ENCODE measurements around the gene ATP8A2. TPM values are rescaled to one million over a fixed set of nuclear protein-coding genes. Genes with fewer than 3 reads are reported as not detected.

The ATP8A2 gene
- total RNA-seq, 1 experiment from 2014 or later = not detected

DNA sequence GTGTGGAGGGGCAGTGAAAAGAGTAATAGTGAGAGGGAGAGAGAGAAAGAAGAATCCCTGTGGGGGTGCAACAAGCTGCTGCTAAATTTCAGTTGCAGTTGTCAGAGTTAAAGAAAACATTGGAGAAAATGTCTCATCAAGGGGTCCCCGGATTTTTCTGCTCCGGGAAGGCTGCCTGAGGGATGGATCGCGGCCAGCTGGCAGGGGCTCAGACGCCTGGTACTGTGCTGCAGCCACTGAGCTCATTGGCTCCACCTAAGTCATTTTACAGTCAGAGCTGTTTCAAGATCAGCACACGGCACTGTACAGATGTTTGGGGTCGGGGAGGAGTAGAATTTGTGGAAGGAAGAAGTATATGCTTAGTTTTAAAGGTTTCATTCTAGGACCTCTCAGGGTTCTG lies 573.8 kb downstream of the ATP8A2 start:
- no TSS peak for BruUV-seq (replicated peaks)
- Histone ChIP-seq H3K4me1 (ENCODE audit: control insufficient read depth, insufficient read depth, low read length) (no peaks in the 10 kb centered on the region), H3K27ac (ENCODE audit: low read length) (no peak overlapping the region), H3K27me3 (ENCODE audit: control insufficient read depth, insufficient read depth, low read length) (no peaks in the 10 kb centered on the region), H3K9me3 (ENCODE audit: control insufficient read depth, insufficient read depth, low read depth, low read length) (no peaks in the 10 kb centered on the region), H3K36me3 (ENCODE audit: control insufficient read depth, insufficient read depth, low read length) (no peaks in the 10 kb centered on the region), H3K4me3 (ENCODE audit: low read depth in 2 of 2, low read length in 2 of 2) (no peak overlapping the region)
- ATAC-seq (no peak), DNase-seq (ENCODE audit: low read depth, low spot score) (no peak)
- CTCF ChIA-PET = no interaction called here
- in situ Hi-C loops (cut with HindIII; ENCODE audit: low pct_unique_long_range_greater_than_20kb, low sequenced_read_pairs) (no loop called here), intact Hi-C loops (cut with micrococcal nuclease; ENCODE audit: unreplicated experiment) (no loop called here)
- TF ChIP-seq TCF7L2 (IDR thresholded peaks at IDR 0.05; ENCODE audit: low read depth, low read length) (no peak), SIN3A (IDR thresholded peaks at IDR 0.05; ENCODE audit: borderline replicate concordance, insufficient read depth, low read depth, low read length) (no peak), POLR2AphosphoS5 (IDR thresholded peaks at IDR 0.05; ENCODE audit: low read depth, low read length) (no peak)
- TF ChIP-seq, protein P1, sequence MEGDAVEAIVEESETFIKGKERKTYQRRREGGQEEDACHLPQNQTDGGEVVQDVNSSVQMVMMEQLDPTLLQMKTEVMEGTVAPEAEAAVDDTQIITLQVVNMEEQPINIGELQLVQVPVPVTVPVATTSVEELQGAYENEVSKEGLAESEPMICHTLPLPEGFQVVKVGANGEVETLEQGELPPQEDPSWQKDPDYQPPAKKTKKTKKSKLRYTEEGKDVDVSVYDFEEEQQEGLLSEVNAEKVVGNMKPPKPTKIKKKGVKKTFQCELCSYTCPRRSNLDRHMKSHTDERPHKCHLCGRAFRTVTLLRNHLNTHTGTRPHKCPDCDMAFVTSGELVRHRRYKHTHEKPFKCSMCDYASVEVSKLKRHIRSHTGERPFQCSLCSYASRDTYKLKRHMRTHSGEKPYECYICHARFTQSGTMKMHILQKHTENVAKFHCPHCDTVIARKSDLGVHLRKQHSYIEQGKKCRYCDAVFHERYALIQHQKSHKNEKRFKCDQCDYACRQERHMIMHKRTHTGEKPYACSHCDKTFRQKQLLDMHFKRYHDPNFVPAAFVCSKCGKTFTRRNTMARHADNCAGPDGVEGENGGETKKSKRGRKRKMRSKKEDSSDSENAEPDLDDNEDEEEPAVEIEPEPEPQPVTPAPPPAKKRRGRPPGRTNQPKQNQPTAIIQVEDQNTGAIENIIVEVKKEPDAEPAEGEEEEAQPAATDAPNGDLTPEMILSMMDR (IDR thresholded peaks at IDR 0.05) = no peak
- TF ChIP-seq, protein P2, sequence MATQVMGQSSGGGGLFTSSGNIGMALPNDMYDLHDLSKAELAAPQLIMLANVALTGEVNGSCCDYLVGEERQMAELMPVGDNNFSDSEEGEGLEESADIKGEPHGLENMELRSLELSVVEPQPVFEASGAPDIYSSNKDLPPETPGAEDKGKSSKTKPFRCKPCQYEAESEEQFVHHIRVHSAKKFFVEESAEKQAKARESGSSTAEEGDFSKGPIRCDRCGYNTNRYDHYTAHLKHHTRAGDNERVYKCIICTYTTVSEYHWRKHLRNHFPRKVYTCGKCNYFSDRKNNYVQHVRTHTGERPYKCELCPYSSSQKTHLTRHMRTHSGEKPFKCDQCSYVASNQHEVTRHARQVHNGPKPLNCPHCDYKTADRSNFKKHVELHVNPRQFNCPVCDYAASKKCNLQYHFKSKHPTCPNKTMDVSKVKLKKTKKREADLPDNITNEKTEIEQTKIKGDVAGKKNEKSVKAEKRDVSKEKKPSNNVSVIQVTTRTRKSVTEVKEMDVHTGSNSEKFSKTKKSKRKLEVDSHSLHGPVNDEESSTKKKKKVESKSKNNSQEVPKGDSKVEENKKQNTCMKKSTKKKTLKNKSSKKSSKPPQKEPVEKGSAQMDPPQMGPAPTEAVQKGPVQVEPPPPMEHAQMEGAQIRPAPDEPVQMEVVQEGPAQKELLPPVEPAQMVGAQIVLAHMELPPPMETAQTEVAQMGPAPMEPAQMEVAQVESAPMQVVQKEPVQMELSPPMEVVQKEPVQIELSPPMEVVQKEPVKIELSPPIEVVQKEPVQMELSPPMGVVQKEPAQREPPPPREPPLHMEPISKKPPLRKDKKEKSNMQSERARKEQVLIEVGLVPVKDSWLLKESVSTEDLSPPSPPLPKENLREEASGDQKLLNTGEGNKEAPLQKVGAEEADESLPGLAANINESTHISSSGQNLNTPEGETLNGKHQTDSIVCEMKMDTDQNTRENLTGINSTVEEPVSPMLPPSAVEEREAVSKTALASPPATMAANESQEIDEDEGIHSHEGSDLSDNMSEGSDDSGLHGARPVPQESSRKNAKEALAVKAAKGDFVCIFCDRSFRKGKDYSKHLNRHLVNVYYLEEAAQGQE (IDR thresholded peaks at IDR 0.05; ENCODE audit: insufficient read depth in 1 of 2, low read depth in 2 of 2, low read length in 1 of 2) = no peak
- POLR2A ChIA-PET = no interaction called here

DNA sequence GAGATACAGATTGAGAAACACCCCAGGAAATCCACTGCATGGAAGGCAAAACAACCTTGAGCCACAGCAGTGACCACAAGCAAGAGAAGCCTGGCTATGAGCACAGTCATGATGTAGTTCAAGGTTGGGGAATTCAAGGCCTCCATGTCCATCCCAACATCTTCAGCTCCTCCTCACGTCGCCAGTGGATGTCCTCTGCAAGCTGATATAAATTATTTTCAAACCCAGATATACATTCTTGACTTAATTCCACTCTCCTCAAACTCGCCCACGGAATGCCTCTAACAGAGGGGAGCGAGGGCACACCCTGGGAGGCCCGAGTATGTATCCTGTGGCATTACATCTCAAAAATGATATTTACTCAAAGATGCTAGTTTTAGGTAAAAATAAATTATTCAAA lies 574.5 kb downstream of the ATP8A2 start:
- CTCF ChIA-PET = no interaction called here
- intact Hi-C loops (cut with micrococcal nuclease; ENCODE audit: unreplicated experiment) = no loop called here
- H3K27me3 ChIP-seq (ENCODE audit: control insufficient read depth, insufficient read depth, low read length) = no peaks in the 10 kb centered on the region
- no peaks in the 10 kb centered on the region for H3K9me3 ChIP-seq (ENCODE audit: control insufficient read depth, insufficient read depth, low read depth, low read length)
- in situ Hi-C loops (cut with HindIII; ENCODE audit: low pct_unique_long_range_greater_than_20kb, low sequenced_read_pairs) = no loop called here
- H3K4me1 ChIP-seq (ENCODE audit: control insufficient read depth, insufficient read depth, low read length) = no peaks in the 10 kb centered on the region
- BruUV-seq (replicated peaks) = no TSS peak
- H3K27ac ChIP-seq (ENCODE audit: low read length) = no peak overlapping the region
- no peaks in the 10 kb centered on the region for H3K36me3 ChIP-seq (ENCODE audit: control insufficient read depth, insufficient read depth, low read length)
- POLR2A ChIA-PET = no interaction called here
- TF ChIP-seq POLR2AphosphoS5 (IDR thresholded peaks at IDR 0.05; ENCODE audit: low read depth, low read length) (no peak), TCF7L2 (IDR thresholded peaks at IDR 0.05; ENCODE audit: low read depth, low read length) (no peak), SIN3A (IDR thresholded peaks at IDR 0.05; ENCODE audit: borderline replicate concordance, insufficient read depth, low read depth, low read length) (no peak)
- TF ChIP-seq, protein P2 (IDR thresholded peaks at IDR 0.05; ENCODE audit: insufficient read depth in 1 of 2, low read depth in 2 of 2, low read length in 1 of 2) = no peak
- TF ChIP-seq, protein P1 (IDR thresholded peaks at IDR 0.05) = no peak
- DNase-seq (ENCODE audit: low read depth, low spot score) = no peak
- no peak for ATAC-seq
- H3K4me3 ChIP-seq (ENCODE audit: low read depth in 2 of 2, low read length in 2 of 2) = no peak overlapping the region

Data from Panc1 (cell line).